ENCODE data around the gene ATF4. TPM values are rescaled to one million over a fixed set of nuclear protein-coding genes. Genes with fewer than 3 reads are reported as not detected.

The ATF4 gene
- total and polyA plus RNA-seq, 2 of the 8 experiments (the other 6 are each of a cell fraction or from before 2014, with no cell fraction given): 553 to 704 TPM

- TF ChIP-seq SP2 (IDR thresholded peaks at IDR 0.05; ENCODE audit: low read length) (no peak), SIRT6 (IDR thresholded peaks at IDR 0.05; ENCODE audit: low read length) (no peak), HDAC6 (IDR thresholded peaks at IDR 0.05; ENCODE audit: low read depth, low read length) (no peak)
Measured at GRCh38 chr22:39535831-39536449, 15.6 kb downstream of the ATF4 start (continued).

Measured in H1 (cell line).